HCT116 (cell line): ENCODE data around the gene VWC2.

Experiments used
- ATF3 ChIP-seq: IDR thresholded peaks from 2 replicates; pipeline ENCODE4 v1.6.1; 2012
- CTCF ChIP-seq, 3 experiments: fragments of 200-600 bp in 1 of 3; sonication (generic) in 1 of 3; IDR thresholded peaks in 2 of 3; conservative IDR thresholded peaks in 1 of 3; 2 replicates each; pipeline ENCODE4 v1.5.1; 2012 to 2017; ENCODE audit warnings: low read depth in 2 of 3, low read length in 2 of 3, antibody characterized with exemption in 1 of 3, borderline replicate concordance in 1 of 3, control low read depth in 1 of 3, mild to moderate bottlenecking in 1 of 3, mixed read lengths in 1 of 3, mixed run types in 1 of 3, moderate library complexity in 1 of 3; ENCODE audit not compliant: insufficient read depth in 1 of 3
- EGR1 ChIP-seq: IDR thresholded peaks from 2 replicates; pipeline ENCODE4 v1.6.1; 2012; ENCODE audit warnings: low read depth
- ELF1 ChIP-seq: IDR thresholded peaks from 2 replicates; pipeline ENCODE4 v1.6.1; 2012; ENCODE audit warnings: low read depth, borderline replicate concordance
- EZH2 ChIP-seq: fragments of 200-600 bp; sonication (generic); IDR thresholded peaks from 2 replicates; pipeline ENCODE4 v1.6.1; 2017; ENCODE audit warnings: antibody characterized with exemption, mixed run types
- EZH2phosphoT487 ChIP-seq: fragments of 200-600 bp; IDR thresholded peaks from 2 replicates; pipeline ENCODE4 v1.6.1; 2018; ENCODE audit warnings: antibody characterized with exemption, borderline replicate concordance
- JUND ChIP-seq: IDR thresholded peaks from 2 replicates; pipeline ENCODE4 v1.6.1; 2012
- POLR2A ChIP-seq: IDR thresholded peaks from 2 replicates; pipeline ENCODE4 v1.7.0; 2011; ENCODE audit warnings: borderline replicate concordance; ENCODE audit not compliant: insufficient read depth, insufficient read length; ENCODE audit errors: extremely low read depth
- RAD21 ChIP-seq: IDR thresholded peaks from 2 replicates; pipeline ENCODE4 v1.6.1; 2012; ENCODE audit warnings: low read depth, mild to moderate bottlenecking
- SP1 ChIP-seq: IDR thresholded peaks from 2 replicates; pipeline ENCODE4 v1.6.1; 2012; ENCODE audit warnings: low read depth
- TCF7L2 ChIP-seq: IDR thresholded peaks from 2 replicates; pipeline ENCODE4 v1.7.0; 2011; ENCODE audit warnings: borderline replicate concordance, inconsistent platforms; ENCODE audit not compliant: insufficient read depth, insufficient read length; ENCODE audit errors: extremely low read depth
- YY1 ChIP-seq: IDR thresholded peaks from 2 replicates; pipeline ENCODE4 v1.6.1; 2011; ENCODE audit warnings: low read length, low read depth, moderate library complexity, mild to moderate bottlenecking; ENCODE audit not compliant: insufficient replicate concordance; ENCODE audit errors: extremely low read depth
- ZBTB33 ChIP-seq: IDR thresholded peaks from 2 replicates; pipeline ENCODE4 v1.6.1; 2011; ENCODE audit warnings: mild to moderate bottlenecking, low read length, moderate library complexity; ENCODE audit not compliant: insufficient replicate concordance; ENCODE audit errors: extremely low read depth
- ZNF274 ChIP-seq: fragments of 200-500 bp; sonication (Bioruptor generic); IDR thresholded peaks from 2 replicates; pipeline ENCODE4 v1.6.1; 2014; ENCODE audit warnings: mild to moderate bottlenecking, low read depth, low read length, inconsistent platforms

GRCh38 chr7:49928787-49929186 lies 155.3 kb downstream of the VWC2 start:
- no peak for TF ChIP-seq ZNF274
- no peak for TF ChIP-seq CTCF (IDR thresholded peaks at IDR 0.05 in 2 of 3, conservative IDR thresholded peaks at IDR 0.05 in 1 of 3; ENCODE audit: borderline replicate concordance in 1 of 3, insufficient read depth in 1 of 3, low read depth in 2 of 3, low read length in 2 of 3)
- TF ChIP-seq POLR2A: no peak
- TF ChIP-seq EZH2: no peak
- TF ChIP-seq EZH2phosphoT487: no peak
- no peak for TF ChIP-seq EGR1
- no peak for TF ChIP-seq RAD21
- no peak for TF ChIP-seq JUND
- TF ChIP-seq ATF3: no peak
- no peak for TF ChIP-seq TCF7L2
- TF ChIP-seq ELF1: no peak
- TF ChIP-seq YY1: no peak
- TF ChIP-seq ZBTB33: no peak
- TF ChIP-seq SP1: no peak
